ENCODE measurements around the gene SLC8A1. TPM values are rescaled to one million over a fixed set of nuclear protein-coding genes. Genes with fewer than 3 reads are reported as not detected.

The SLC8A1 gene
- total RNA-seq, 1 donor from 2014 or later, result 9.6 TPM

DNA sequence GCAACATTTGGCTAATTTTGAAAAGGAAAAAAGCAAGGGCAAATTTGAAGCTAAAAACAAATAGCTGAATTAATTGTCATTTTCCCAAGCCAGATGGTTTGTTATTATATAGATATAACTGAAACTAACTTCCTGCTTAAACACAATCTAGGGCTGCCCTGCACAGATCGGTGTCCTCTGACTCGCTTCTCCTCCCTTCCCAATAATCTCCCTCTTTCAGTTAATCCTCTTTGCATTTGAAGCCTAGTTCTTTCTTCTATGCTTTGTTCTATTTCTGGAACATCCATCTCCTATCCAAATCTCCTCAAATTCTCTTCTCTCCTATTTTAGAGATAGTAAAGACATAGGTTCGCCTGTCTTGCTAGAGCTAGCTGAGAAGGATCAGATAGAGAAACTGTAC lies 328.1 kb downstream of the SLC8A1 start:
- no peak for DNase-seq (ENCODE audit: low spot score)
- Mint-ChIP-seq H3K4me3 (no peak overlapping the region), H3K4me1 (peaks cover 9% of the 10 kb centered on the region), H3K36me3 (no peaks in the 10 kb centered on the region), H3K9me3 (no peaks in the 10 kb centered on the region), H3K27ac (no peak overlapping the region), H3K27me3 (ENCODE audit: insufficient read depth, low read depth) (no peaks in the 10 kb centered on the region)
- H3K9me3 ChIP-seq (ENCODE audit: low read depth), result no peaks in the 10 kb centered on the region
- no peaks in the 10 kb centered on the region for H3K27me3 ChIP-seq
- no peaks in the 10 kb centered on the region for H3K79me2 ChIP-seq (ENCODE audit: low read depth)
- H4K20me1 ChIP-seq (ENCODE audit: low read depth), result no peaks in the 10 kb centered on the region
- H3K36me3 ChIP-seq, result no peaks in the 10 kb centered on the region
- no peak overlapping the region for H3K27ac ChIP-seq
- H3K4me3 ChIP-seq, result no peak overlapping the region
- peak overlapping the region; percentile 42 for H3K4me2 ChIP-seq
- H3F3A ChIP-seq (ENCODE audit: low read depth), result no peaks in the 10 kb centered on the region
- no peak overlapping the region for H3K9ac ChIP-seq
- no peak overlapping the region for H2AFZ ChIP-seq (replicated peaks)
- TF ChIP-seq, protein P1, sequence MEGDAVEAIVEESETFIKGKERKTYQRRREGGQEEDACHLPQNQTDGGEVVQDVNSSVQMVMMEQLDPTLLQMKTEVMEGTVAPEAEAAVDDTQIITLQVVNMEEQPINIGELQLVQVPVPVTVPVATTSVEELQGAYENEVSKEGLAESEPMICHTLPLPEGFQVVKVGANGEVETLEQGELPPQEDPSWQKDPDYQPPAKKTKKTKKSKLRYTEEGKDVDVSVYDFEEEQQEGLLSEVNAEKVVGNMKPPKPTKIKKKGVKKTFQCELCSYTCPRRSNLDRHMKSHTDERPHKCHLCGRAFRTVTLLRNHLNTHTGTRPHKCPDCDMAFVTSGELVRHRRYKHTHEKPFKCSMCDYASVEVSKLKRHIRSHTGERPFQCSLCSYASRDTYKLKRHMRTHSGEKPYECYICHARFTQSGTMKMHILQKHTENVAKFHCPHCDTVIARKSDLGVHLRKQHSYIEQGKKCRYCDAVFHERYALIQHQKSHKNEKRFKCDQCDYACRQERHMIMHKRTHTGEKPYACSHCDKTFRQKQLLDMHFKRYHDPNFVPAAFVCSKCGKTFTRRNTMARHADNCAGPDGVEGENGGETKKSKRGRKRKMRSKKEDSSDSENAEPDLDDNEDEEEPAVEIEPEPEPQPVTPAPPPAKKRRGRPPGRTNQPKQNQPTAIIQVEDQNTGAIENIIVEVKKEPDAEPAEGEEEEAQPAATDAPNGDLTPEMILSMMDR (IDR thresholded peaks at IDR 0.05), result no peak
- TF ChIP-seq EZH2 (IDR thresholded peaks at IDR 0.05), result no peak
- TF ChIP-seq EZH2phosphoT487 (IDR thresholded peaks at IDR 0.05), result no peak
- H3K4me1 ChIP-seq, result peaks cover 18% of the 10 kb centered on the region

DNA sequence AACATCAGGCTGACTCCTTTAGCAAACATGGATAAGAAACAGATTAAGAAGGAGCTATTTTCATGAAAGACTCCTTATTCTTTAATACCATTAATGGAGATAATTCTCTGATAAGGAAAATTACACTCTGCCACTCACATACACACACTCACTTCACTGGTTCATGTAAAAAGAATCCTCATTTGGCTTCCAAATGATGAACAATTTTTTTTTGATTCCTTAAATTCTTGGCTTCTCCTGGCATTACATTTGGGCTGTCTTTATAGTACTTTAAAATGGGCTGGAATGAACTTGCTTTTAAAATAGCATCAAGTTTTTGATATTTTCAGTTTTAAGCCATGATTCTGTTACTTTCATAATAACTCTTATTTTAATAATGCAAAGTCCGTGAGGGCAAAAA lies 328.6 kb downstream of the SLC8A1 start:
- no peaks in the 10 kb centered on the region for H3K9me3 ChIP-seq (ENCODE audit: low read depth)
- Mint-ChIP-seq H3K4me3 (no peak overlapping the region), H3K9me3 (no peaks in the 10 kb centered on the region), H3K4me1 (peaks cover 8% of the 10 kb centered on the region), H3K27me3 (ENCODE audit: insufficient read depth, low read depth) (no peaks in the 10 kb centered on the region), H3K36me3 (no peaks in the 10 kb centered on the region), H3K27ac (no peak overlapping the region)
- no peaks in the 10 kb centered on the region for H3K79me2 ChIP-seq (ENCODE audit: low read depth)
- no peaks in the 10 kb centered on the region for H3K27me3 ChIP-seq
- H3K9ac ChIP-seq, result no peak overlapping the region
- TF ChIP-seq, protein P1 (IDR thresholded peaks at IDR 0.05), result no peak
- TF ChIP-seq EZH2phosphoT487 (IDR thresholded peaks at IDR 0.05), result no peak
- no peak for TF ChIP-seq EZH2 (IDR thresholded peaks at IDR 0.05)
- no peaks in the 10 kb centered on the region for H3K36me3 ChIP-seq
- H3K4me3 ChIP-seq, result no peak overlapping the region
- H2AFZ ChIP-seq (replicated peaks), result no peak overlapping the region
- peak overlapping the region; percentile 42 for H3K4me2 ChIP-seq
- DNase-seq (ENCODE audit: low spot score), result no peak
- H3K27ac ChIP-seq, result no peak overlapping the region
- H3K4me1 ChIP-seq, result peaks cover 18% of the 10 kb centered on the region
- H4K20me1 ChIP-seq (ENCODE audit: low read depth), result no peaks in the 10 kb centered on the region
- H3F3A ChIP-seq (ENCODE audit: low read depth), result no peaks in the 10 kb centered on the region

DNA sequence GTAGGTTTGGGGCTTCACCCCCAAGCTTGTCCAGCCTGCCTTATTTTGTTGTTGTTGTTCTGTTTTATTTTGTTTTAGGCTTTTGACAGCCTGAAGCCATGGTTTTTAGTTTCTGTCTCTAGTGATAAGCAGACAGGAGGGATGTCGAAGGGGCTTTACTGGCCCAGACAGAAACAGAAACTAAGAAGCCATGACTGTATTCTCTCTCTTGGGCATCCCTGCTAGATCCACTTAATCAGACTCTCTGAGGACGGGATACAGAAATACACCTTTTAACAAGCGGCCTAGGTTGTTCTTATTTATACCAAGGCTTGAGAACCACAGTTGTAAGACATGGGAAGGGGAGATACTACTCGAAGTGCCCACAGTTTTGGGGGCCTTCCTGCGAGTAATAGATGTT lies 330.9 kb downstream of the SLC8A1 start:
- Histone ChIP-seq H3K9me3 (ENCODE audit: low read depth) (no peaks in the 10 kb centered on the region), H3K27ac (no peak overlapping the region), H3F3A (ENCODE audit: low read depth) (no peaks in the 10 kb centered on the region), H4K20me1 (ENCODE audit: low read depth) (no peaks in the 10 kb centered on the region), H3K36me3 (no peaks in the 10 kb centered on the region), H3K79me2 (ENCODE audit: low read depth) (no peaks in the 10 kb centered on the region), H3K9ac (no peak overlapping the region), H3K4me1 (peaks cover 18% of the 10 kb centered on the region), H3K27me3 (no peaks in the 10 kb centered on the region), H3K4me3 (no peak overlapping the region), H2AFZ (replicated peaks) (no peak overlapping the region), H3K4me2 (no peak overlapping the region)
- Mint-ChIP-seq H3K27me3 (ENCODE audit: insufficient read depth, low read depth) (no peaks in the 10 kb centered on the region), H3K36me3 (no peaks in the 10 kb centered on the region), H3K27ac (no peak overlapping the region), H3K4me3 (no peak overlapping the region), H3K9me3 (no peaks in the 10 kb centered on the region), H3K4me1 (peaks cover 6% of the 10 kb centered on the region)
- TF ChIP-seq EZH2phosphoT487 (IDR thresholded peaks at IDR 0.05), result no peak
- TF ChIP-seq EZH2 (IDR thresholded peaks at IDR 0.05), result no peak
- TF ChIP-seq, protein P1 (IDR thresholded peaks at IDR 0.05), result no peak
- DNase-seq (ENCODE audit: low spot score), result no peak

Measured in neural progenitor cell (in vitro differentiated cells).